ENCODE data around the gene SUGCT.
A peak's percentile ranks its signal among the peaks of the same experiment; 100 is the strongest.

The SUGCT gene

GRCh38 chr7:40569326-40569725 lies 434.5 kb downstream of the SUGCT start:
- Histone ChIP-seq H3K4me1 (ENCODE audit: control insufficient read depth, insufficient read depth, low read length) (peaks cover 25% of the 10 kb centered on the region), H3K36me3 (ENCODE audit: insufficient read depth, low read length) (no peaks in the 10 kb centered on the region), H3K4me2 (ENCODE audit: low read length) (no peak overlapping the region), H3K9ac (ENCODE audit: low read depth, low read length) (no peak overlapping the region), H3K9me3 (replicated peaks; ENCODE audit: low read length) (no peaks in the 10 kb centered on the region), H3K27me3 (ENCODE audit: control insufficient read depth, insufficient read depth, low read length) (no peaks in the 10 kb centered on the region), H3K4me3 (ENCODE audit: low read length) (no peak overlapping the region)

- H3K36me3 ChIP-seq (ENCODE audit: insufficient read depth, low read length), result no peaks in the 10 kb centered on the region
- no peak overlapping the region for H3K4me2 ChIP-seq (ENCODE audit: low read length)
- no peaks in the 10 kb centered on the region for H3K27me3 ChIP-seq (ENCODE audit: control insufficient read depth, insufficient read depth, low read length)
- no peak overlapping the region for H3K4me3 ChIP-seq (ENCODE audit: low read length)
- H3K4me1 ChIP-seq (ENCODE audit: control insufficient read depth, insufficient read depth, low read length), result peaks cover 25% of the 10 kb centered on the region
- no peaks in the 10 kb centered on the region for H3K9me3 ChIP-seq (replicated peaks; ENCODE audit: low read length)
- no peak overlapping the region for H3K9ac ChIP-seq (ENCODE audit: low read depth, low read length)
Observed at GRCh38 chr7:40570223-40570622, 435.4 kb downstream of the SUGCT start.

- Histone ChIP-seq H3K4me2 (ENCODE audit: low read length) (peak overlapping the region; percentile 66), H3K4me1 (ENCODE audit: control insufficient read depth, insufficient read depth, low read length) (peaks cover 25% of the 10 kb centered on the region), H3K27me3 (ENCODE audit: control insufficient read depth, insufficient read depth, low read length) (no peaks in the 10 kb centered on the region), H3K9me3 (replicated peaks; ENCODE audit: low read length) (no peaks in the 10 kb centered on the region), H3K4me3 (ENCODE audit: low read length) (peak overlapping the region; percentile 3), H3K36me3 (ENCODE audit: insufficient read depth, low read length) (no peaks in the 10 kb centered on the region), H3K9ac (ENCODE audit: low read depth, low read length) (peak overlapping the region; percentile 53)
Observed at GRCh38 chr7:40571796-40572195, 437.0 kb downstream of the SUGCT start.

GRCh38 chr7:40572810-40573465 lies 438.1 kb downstream of the SUGCT start:
- Histone ChIP-seq H3K27me3 (ENCODE audit: control insufficient read depth, insufficient read depth, low read length) (no peaks in the 10 kb centered on the region), H3K4me1 (ENCODE audit: control insufficient read depth, insufficient read depth, low read length) (peaks cover 25% of the 10 kb centered on the region), H3K4me3 (ENCODE audit: low read length) (no peak overlapping the region), H3K9ac (ENCODE audit: low read depth, low read length) (peak overlapping the region; percentile 47), H3K4me2 (ENCODE audit: low read length) (peak overlapping the region; percentile 66), H3K9me3 (replicated peaks; ENCODE audit: low read length) (no peaks in the 10 kb centered on the region), H3K36me3 (ENCODE audit: insufficient read depth, low read length) (no peaks in the 10 kb centered on the region)

GRCh38 chr7:40579401-40579800 lies 444.6 kb downstream of the SUGCT start:
- no peaks in the 10 kb centered on the region for H3K36me3 ChIP-seq (ENCODE audit: insufficient read depth, low read length)
- no peaks in the 10 kb centered on the region for H3K9me3 ChIP-seq (replicated peaks; ENCODE audit: low read length)
- H3K4me1 ChIP-seq (ENCODE audit: control insufficient read depth, insufficient read depth, low read length), result peaks cover 13% of the 10 kb centered on the region

GRCh38 chr7:40580776-40581175 lies 446.0 kb downstream of the SUGCT start:
- Histone ChIP-seq H3K4me2 (ENCODE audit: low read length) (no peak overlapping the region), H3K9me3 (replicated peaks; ENCODE audit: low read length) (no peaks in the 10 kb centered on the region), H3K36me3 (ENCODE audit: insufficient read depth, low read length) (no peaks in the 10 kb centered on the region), H3K4me1 (ENCODE audit: control insufficient read depth, insufficient read depth, low read length) (peaks cover 22% of the 10 kb centered on the region), H3K4me3 (ENCODE audit: low read length) (no peak overlapping the region), H3K9ac (ENCODE audit: low read depth, low read length) (no peak overlapping the region), H3K27me3 (ENCODE audit: control insufficient read depth, insufficient read depth, low read length) (no peaks in the 10 kb centered on the region)

More at GRCh38 chr7:40579401-40579800, 444.6 kb downstream of the SUGCT start:
- Histone ChIP-seq H3K4me2 (ENCODE audit: low read length) (no peak overlapping the region), H3K27me3 (ENCODE audit: control insufficient read depth, insufficient read depth, low read length) (no peaks in the 10 kb centered on the region), H3K4me3 (ENCODE audit: low read length) (no peak overlapping the region), H3K9ac (ENCODE audit: low read depth, low read length) (no peak overlapping the region)

GRCh38 chr7:40582539-40582938 lies 447.7 kb downstream of the SUGCT start:
- H3K9ac ChIP-seq (ENCODE audit: low read depth, low read length), result no peak overlapping the region
- H3K36me3 ChIP-seq (ENCODE audit: insufficient read depth, low read length), result no peaks in the 10 kb centered on the region
- H3K4me1 ChIP-seq (ENCODE audit: control insufficient read depth, insufficient read depth, low read length), result peaks cover 28% of the 10 kb centered on the region
- H3K4me3 ChIP-seq (ENCODE audit: low read length), result no peak overlapping the region
- no peaks in the 10 kb centered on the region for H3K27me3 ChIP-seq (ENCODE audit: control insufficient read depth, insufficient read depth, low read length)
- no peak overlapping the region for H3K4me2 ChIP-seq (ENCODE audit: low read length)
- H3K9me3 ChIP-seq (replicated peaks; ENCODE audit: low read length), result no peaks in the 10 kb centered on the region

GRCh38 chr7:40583667-40584444 lies 449.1 kb downstream of the SUGCT start:
- Histone ChIP-seq H3K4me2 (ENCODE audit: low read length) (no peak overlapping the region), H3K9ac (ENCODE audit: low read depth, low read length) (no peak overlapping the region), H3K27me3 (ENCODE audit: control insufficient read depth, insufficient read depth, low read length) (no peaks in the 10 kb centered on the region), H3K36me3 (ENCODE audit: insufficient read depth, low read length) (no peaks in the 10 kb centered on the region), H3K9me3 (replicated peaks; ENCODE audit: low read length) (no peaks in the 10 kb centered on the region), H3K4me3 (ENCODE audit: low read length) (no peak overlapping the region), H3K4me1 (ENCODE audit: control insufficient read depth, insufficient read depth, low read length) (peaks cover 28% of the 10 kb centered on the region)

- H3K4me2 ChIP-seq (ENCODE audit: low read length), result no peak overlapping the region
- H3K9ac ChIP-seq (ENCODE audit: low read depth, low read length), result no peak overlapping the region
- H3K4me3 ChIP-seq (ENCODE audit: low read length), result no peak overlapping the region
- H3K27me3 ChIP-seq (ENCODE audit: control insufficient read depth, insufficient read depth, low read length), result no peaks in the 10 kb centered on the region
- no peaks in the 10 kb centered on the region for H3K9me3 ChIP-seq (replicated peaks; ENCODE audit: low read length)
- no peaks in the 10 kb centered on the region for H3K36me3 ChIP-seq (ENCODE audit: insufficient read depth, low read length)
- peaks cover 19% of the 10 kb centered on the region for H3K4me1 ChIP-seq (ENCODE audit: control insufficient read depth, insufficient read depth, low read length)
Observed at GRCh38 chr7:40584667-40585433, 450.0 kb downstream of the SUGCT start.

- Histone ChIP-seq H3K9me3 (replicated peaks; ENCODE audit: low read length) (no peaks in the 10 kb centered on the region), H3K4me1 (ENCODE audit: control insufficient read depth, insufficient read depth, low read length) (peaks cover 18% of the 10 kb centered on the region)
Observed at GRCh38 chr7:40586197-40586596, 451.4 kb downstream of the SUGCT start.

GRCh38 chr7:40587419-40587818 lies 452.6 kb downstream of the SUGCT start:
- Histone ChIP-seq H3K9ac (ENCODE audit: low read depth, low read length) (no peak overlapping the region), H3K36me3 (ENCODE audit: insufficient read depth, low read length) (no peaks in the 10 kb centered on the region), H3K4me1 (ENCODE audit: control insufficient read depth, insufficient read depth, low read length) (peaks cover 18% of the 10 kb centered on the region), H3K4me2 (ENCODE audit: low read length) (no peak overlapping the region), H3K9me3 (replicated peaks; ENCODE audit: low read length) (no peaks in the 10 kb centered on the region), H3K27me3 (ENCODE audit: control insufficient read depth, insufficient read depth, low read length) (no peaks in the 10 kb centered on the region), H3K4me3 (ENCODE audit: low read length) (no peak overlapping the region)

More at GRCh38 chr7:40586197-40586596, 451.4 kb downstream of the SUGCT start:
- H3K27me3 ChIP-seq (ENCODE audit: control insufficient read depth, insufficient read depth, low read length), result no peaks in the 10 kb centered on the region
- no peak overlapping the region for H3K9ac ChIP-seq (ENCODE audit: low read depth, low read length)
- H3K4me2 ChIP-seq (ENCODE audit: low read length), result no peak overlapping the region
- H3K36me3 ChIP-seq (ENCODE audit: insufficient read depth, low read length), result no peaks in the 10 kb centered on the region
- H3K4me3 ChIP-seq (ENCODE audit: low read length), result no peak overlapping the region

Data from skeletal muscle satellite cell (primary cell).